SJCRH30 (cell line): ENCODE results near the gene SPEF1. TPM values are rescaled to one million over a fixed set of nuclear protein-coding genes. Genes with fewer than 3 reads are reported as not detected.
"Not testable (repeated sequence)": the region's sequence is repeated elsewhere in the genome, so short reads cannot be mapped to it uniquely, and the experiment has no call there.

Experiments
- DNase-seq, 2 experiments: peaks; one replicate each; pipeline ENCODE4 v3.0.0-alpha.2; 2015 to 2020
- H3K27ac ChIP-seq: fragments of 250-450 bp; sonication (Bioruptor Pico); 2 replicates; pipeline ENCODE4 v1.5.1; 2020; ENCODE audit warnings: mild to moderate bottlenecking, moderate library complexity
- H3K27me3 ChIP-seq: fragments of 250-450 bp; sonication (Bioruptor Pico); 2 replicates; pipeline ENCODE4 v1.5.1; 2020; ENCODE audit warnings: mild to moderate bottlenecking, moderate library complexity
- H3K36me3 ChIP-seq: fragments of 250-450 bp; sonication (Bioruptor Pico); 2 replicates; pipeline ENCODE4 v1.5.1; 2020; ENCODE audit warnings: mild to moderate bottlenecking, moderate library complexity
- H3K4me1 ChIP-seq: fragments of 250-450 bp; sonication (Bioruptor Pico); 2 replicates; pipeline ENCODE4 v1.5.1; 2020; ENCODE audit warnings: mild to moderate bottlenecking, moderate library complexity
- H3K4me3 ChIP-seq: fragments of 250-450 bp; sonication (Bioruptor Pico); 2 replicates; pipeline ENCODE4 v1.5.1; 2020; ENCODE audit warnings: mild to moderate bottlenecking, moderate library complexity
- H3K9me3 ChIP-seq: fragments of 250-450 bp; sonication (Bioruptor Pico); replicated peaks from 2 replicates; pipeline ENCODE4 v1.5.1; 2020; ENCODE audit warnings: mild to moderate bottlenecking, moderate library complexity
- total RNA-seq: library from RNA; depleted of rRNA; stranded (reverse); fragments of >200 nt; shearing (Covaris generic); gene quantifications from 2 replicates; pipeline ENCODE4 v1.2.3, GENCODE V29; 2014

The SPEF1 gene
- total RNA-seq, 1 experiment from 2014 or later: 0.16 TPM

- Histone ChIP-seq H3K27me3 (no peaks in the 10 kb centered on the region), H3K4me3 (no peak overlapping the region), H3K9me3 (no peaks in the 10 kb centered on the region), H3K27ac (no peak overlapping the region), H3K36me3 (peaks cover 52% of the 10 kb centered on the region), H3K4me1 (peaks cover 29% of the 10 kb centered on the region)
- DNase-seq: no peak
These were observed 19.1 kb upstream of the SPEF1 start for GRCh38 chr20:3800256-3800877.

GRCh38 chr20:3798908-3799248 is 17.6 kb upstream of the SPEF1 start:
- peak overlapping the region; percentile 49 for H3K27ac ChIP-seq
- no peaks in the 10 kb centered on the region for H3K27me3 ChIP-seq
- peak; percentile 70 to 78 for DNase-seq
- H3K4me1 ChIP-seq: peaks cover 30% of the 10 kb centered on the region
- peaks cover 40% of the 10 kb centered on the region for H3K36me3 ChIP-seq
- no peak overlapping the region for H3K4me3 ChIP-seq
- H3K9me3 ChIP-seq: no peaks in the 10 kb centered on the region

- no peaks in the 10 kb centered on the region for H3K27me3 ChIP-seq
- H3K4me3 ChIP-seq: no peak overlapping the region
- peaks cover 30% of the 10 kb centered on the region for H3K4me1 ChIP-seq
- no peak for DNase-seq
- H3K27ac ChIP-seq: peak overlapping the region; percentile 49
- no peaks in the 10 kb centered on the region for H3K9me3 ChIP-seq
- H3K36me3 ChIP-seq: peaks cover 35% of the 10 kb centered on the region
These were observed 17.1 kb upstream of the SPEF1 start for GRCh38 chr20:3798373-3798768.

- peak overlapping the region; percentile 92 for H3K27ac ChIP-seq
- peaks cover 29% of the 10 kb centered on the region for H3K36me3 ChIP-seq
- H3K27me3 ChIP-seq: no peaks in the 10 kb centered on the region
- no peak for DNase-seq
- H3K4me3 ChIP-seq: peak overlapping the region; percentile 98
- peaks cover 30% of the 10 kb centered on the region for H3K4me1 ChIP-seq
- H3K9me3 ChIP-seq: no peaks in the 10 kb centered on the region
These were observed 16.5 kb upstream of the SPEF1 start for GRCh38 chr20:3797592-3798372.

GRCh38 chr20:3797226-3797545 is 15.9 kb upstream of the SPEF1 start:
- Histone ChIP-seq H3K36me3 (peaks cover 23% of the 10 kb centered on the region), H3K27me3 (no peaks in the 10 kb centered on the region), H3K9me3 (no peaks in the 10 kb centered on the region), H3K27ac (peak overlapping the region; percentile 92), H3K4me1 (peaks cover 30% of the 10 kb centered on the region), H3K4me3 (peak overlapping the region; percentile 98)
- DNase-seq: no peak

- no peaks in the 10 kb centered on the region for H3K27me3 ChIP-seq
- peak overlapping the region; percentile 92 for H3K27ac ChIP-seq
- H3K9me3 ChIP-seq: no peaks in the 10 kb centered on the region
- DNase-seq: peak; percentile 36 to 47
- H3K4me3 ChIP-seq: peak overlapping the region; percentile 98
- peaks cover 30% of the 10 kb centered on the region for H3K4me1 ChIP-seq
- peaks cover 17% of the 10 kb centered on the region for H3K36me3 ChIP-seq
These were observed 15.4 kb upstream of the SPEF1 start for GRCh38 chr20:3796477-3797225.

- Histone ChIP-seq H3K4me1 (peaks cover 30% of the 10 kb centered on the region), H3K4me3 (peak within 1 kb of the TSS; percentile 98), H3K27ac (peak within 1 kb of the TSS; percentile 92), H3K9me3 (no peaks in the 10 kb centered on the region), H3K36me3 (peaks cover 9% of the 10 kb centered on the region), H3K27me3 (no peaks in the 10 kb centered on the region)
- DNase-seq: peak; percentile 98 to 99
These were observed 14.5 kb upstream of the SPEF1 start, which contains the start of gene CDC25B for GRCh38 chr20:3795511-3796468. CDC25B (plus strand) TSS chr20:3796310; CDS start chr20:3796532, 222 bp downstream.

- Histone ChIP-seq H3K27me3 (no peaks in the 10 kb centered on the region), H3K4me1 (peaks cover 25% of the 10 kb centered on the region), H3K9me3 (no peaks in the 10 kb centered on the region), H3K27ac (no peak overlapping the region), H3K4me3 (no peak overlapping the region), H3K36me3 (peaks cover 2% of the 10 kb centered on the region; the same call in 1 of the 2 replicates)
- no peak for DNase-seq
These were observed 13.6 kb upstream of the SPEF1 start for GRCh38 chr20:3794701-3795420.

GRCh38 chr20:3794168-3794567 is 12.9 kb upstream of the SPEF1 start:
- not testable (repeated sequence) for H3K27me3 ChIP-seq, DNase-seq, H3K9me3 ChIP-seq, H3K36me3 ChIP-seq, H3K4me3 ChIP-seq, H3K27ac ChIP-seq
- peaks cover 18% of the 10 kb centered on the region for H3K4me1 ChIP-seq

- not testable (repeated sequence) for H3K27me3 ChIP-seq, H3K9me3 ChIP-seq, H3K36me3 ChIP-seq, DNase-seq, H3K4me1 ChIP-seq, H3K4me3 ChIP-seq, H3K27ac ChIP-seq
These were observed 8.0 kb upstream of the SPEF1 start for GRCh38 chr20:3789201-3789600.

GRCh38 chr20:3788685-3789155 is 7.5 kb upstream of the SPEF1 start:
- Histone ChIP-seq H3K4me3 (no peak overlapping the region), H3K36me3 (no peaks in the 10 kb centered on the region), H3K27ac (no peak overlapping the region), H3K4me1 (no peaks in the 10 kb centered on the region), H3K9me3 (no peaks in the 10 kb centered on the region), H3K27me3 (no peaks in the 10 kb centered on the region)
- peak; percentile 40 to 59 for DNase-seq

- Histone ChIP-seq H3K4me1 (no peaks in the 10 kb centered on the region), H3K27ac (no peak overlapping the region), H3K27me3 (no peaks in the 10 kb centered on the region), H3K4me3 (peak overlapping the region; percentile 48), H3K9me3 (no peaks in the 10 kb centered on the region), H3K36me3 (no peaks in the 10 kb centered on the region)
- no peak for DNase-seq
These were observed 6.2 kb upstream of the SPEF1 start for GRCh38 chr20:3787324-3788014.

- Histone ChIP-seq H3K36me3 (no peaks in the 10 kb centered on the region), H3K4me3 (peak within 1 kb of the TSS; percentile 49), H3K9me3 (no peaks in the 10 kb centered on the region), H3K4me1 (no peaks in the 10 kb centered on the region), H3K27ac (no peak within 1 kb of the TSS), H3K27me3 (no peaks in the 10 kb centered on the region)
- DNase-seq: peak; percentile 77 to 86
These were observed 5.5 kb upstream of the SPEF1 start, which contains the start of gene CENPB for GRCh38 chr20:3786665-3787323. CENPB (minus strand) TSS chr20:3786740; CDS start chr20:3786483, 257 bp downstream.
